ENCODE data around the gene SMIM36. TPM values are rescaled to one million over a fixed set of nuclear protein-coding genes. Genes with fewer than 3 reads are reported as not detected.

SMIM36 gene
- total RNA-seq (2021) (not detected in 3 replicates), Bru-seq, nascent RNA (percentile 36 among the genes with signal in this experiment)
- long read RNA-seq, experiment 1 = 0 reads
- long read RNA-seq, experiment 2 = 0 reads
- long read RNA-seq, experiment 3 = 0 reads

GRCh38 chr17:55510986-55511721 lies at the start of gene SMIM36:
Gene SMIM36 (minus strand): TSS chr17:55511452.
- no peak within 1 kb of the TSS for H3K4me3 Mint-ChIP-seq
- TF ChIP-seq NFATC4 (CRISPR knock-in tag; IDR thresholded peaks at IDR 0.05) (no peak), HMGA2 (CRISPR knock-in tag; IDR thresholded peaks at IDR 0.05) (no peak), MXD4 (CRISPR knock-in tag; IDR thresholded peaks at IDR 0.05; ENCODE audit: borderline replicate concordance) (no peak), ESRRA (CRISPR knock-in tag; IDR thresholded peaks at IDR 0.05; ENCODE audit: borderline replicate concordance) (no peak), GTF2I (CRISPR knock-in tag; conservative IDR thresholded peaks at IDR 0.05) (no peak), JUN (CRISPR knock-in tag; IDR thresholded peaks at IDR 0.05) (no peak), ZNF512 (CRISPR knock-in tag; IDR thresholded peaks at IDR 0.05; ENCODE audit: borderline replicate concordance) (no peak), GRHL2 (CRISPR knock-in tag; IDR thresholded peaks at IDR 0.05; ENCODE audit: insufficient replicate concordance, severe bottlenecking) (no peak), ATF1 (CRISPR knock-in tag; IDR thresholded peaks at IDR 0.05) (no peak), ATF6 (CRISPR knock-in tag; IDR thresholded peaks at IDR 0.05) (no peak), ZMAT4 (CRISPR knock-in tag; IDR thresholded peaks at IDR 0.05) (no peak), STAT6 (CRISPR knock-in tag; conservative IDR thresholded peaks at IDR 0.05; ENCODE audit: low read depth) (no peak)
- TF ChIP-seq, protein P1, sequence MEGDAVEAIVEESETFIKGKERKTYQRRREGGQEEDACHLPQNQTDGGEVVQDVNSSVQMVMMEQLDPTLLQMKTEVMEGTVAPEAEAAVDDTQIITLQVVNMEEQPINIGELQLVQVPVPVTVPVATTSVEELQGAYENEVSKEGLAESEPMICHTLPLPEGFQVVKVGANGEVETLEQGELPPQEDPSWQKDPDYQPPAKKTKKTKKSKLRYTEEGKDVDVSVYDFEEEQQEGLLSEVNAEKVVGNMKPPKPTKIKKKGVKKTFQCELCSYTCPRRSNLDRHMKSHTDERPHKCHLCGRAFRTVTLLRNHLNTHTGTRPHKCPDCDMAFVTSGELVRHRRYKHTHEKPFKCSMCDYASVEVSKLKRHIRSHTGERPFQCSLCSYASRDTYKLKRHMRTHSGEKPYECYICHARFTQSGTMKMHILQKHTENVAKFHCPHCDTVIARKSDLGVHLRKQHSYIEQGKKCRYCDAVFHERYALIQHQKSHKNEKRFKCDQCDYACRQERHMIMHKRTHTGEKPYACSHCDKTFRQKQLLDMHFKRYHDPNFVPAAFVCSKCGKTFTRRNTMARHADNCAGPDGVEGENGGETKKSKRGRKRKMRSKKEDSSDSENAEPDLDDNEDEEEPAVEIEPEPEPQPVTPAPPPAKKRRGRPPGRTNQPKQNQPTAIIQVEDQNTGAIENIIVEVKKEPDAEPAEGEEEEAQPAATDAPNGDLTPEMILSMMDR (IDR thresholded peaks at IDR 0.05) = no peak
- TF ChIP-seq, protein P2, sequence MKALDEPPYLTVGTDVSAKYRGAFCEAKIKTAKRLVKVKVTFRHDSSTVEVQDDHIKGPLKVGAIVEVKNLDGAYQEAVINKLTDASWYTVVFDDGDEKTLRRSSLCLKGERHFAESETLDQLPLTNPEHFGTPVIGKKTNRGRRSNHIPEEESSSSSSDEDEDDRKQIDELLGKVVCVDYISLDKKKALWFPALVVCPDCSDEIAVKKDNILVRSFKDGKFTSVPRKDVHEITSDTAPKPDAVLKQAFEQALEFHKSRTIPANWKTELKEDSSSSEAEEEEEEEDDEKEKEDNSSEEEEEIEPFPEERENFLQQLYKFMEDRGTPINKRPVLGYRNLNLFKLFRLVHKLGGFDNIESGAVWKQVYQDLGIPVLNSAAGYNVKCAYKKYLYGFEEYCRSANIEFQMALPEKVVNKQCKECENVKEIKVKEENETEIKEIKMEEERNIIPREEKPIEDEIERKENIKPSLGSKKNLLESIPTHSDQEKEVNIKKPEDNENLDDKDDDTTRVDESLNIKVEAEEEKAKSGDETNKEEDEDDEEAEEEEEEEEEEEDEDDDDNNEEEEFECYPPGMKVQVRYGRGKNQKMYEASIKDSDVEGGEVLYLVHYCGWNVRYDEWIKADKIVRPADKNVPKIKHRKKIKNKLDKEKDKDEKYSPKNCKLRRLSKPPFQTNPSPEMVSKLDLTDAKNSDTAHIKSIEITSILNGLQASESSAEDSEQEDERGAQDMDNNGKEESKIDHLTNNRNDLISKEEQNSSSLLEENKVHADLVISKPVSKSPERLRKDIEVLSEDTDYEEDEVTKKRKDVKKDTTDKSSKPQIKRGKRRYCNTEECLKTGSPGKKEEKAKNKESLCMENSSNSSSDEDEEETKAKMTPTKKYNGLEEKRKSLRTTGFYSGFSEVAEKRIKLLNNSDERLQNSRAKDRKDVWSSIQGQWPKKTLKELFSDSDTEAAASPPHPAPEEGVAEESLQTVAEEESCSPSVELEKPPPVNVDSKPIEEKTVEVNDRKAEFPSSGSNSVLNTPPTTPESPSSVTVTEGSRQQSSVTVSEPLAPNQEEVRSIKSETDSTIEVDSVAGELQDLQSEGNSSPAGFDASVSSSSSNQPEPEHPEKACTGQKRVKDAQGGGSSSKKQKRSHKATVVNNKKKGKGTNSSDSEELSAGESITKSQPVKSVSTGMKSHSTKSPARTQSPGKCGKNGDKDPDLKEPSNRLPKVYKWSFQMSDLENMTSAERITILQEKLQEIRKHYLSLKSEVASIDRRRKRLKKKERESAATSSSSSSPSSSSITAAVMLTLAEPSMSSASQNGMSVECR (CRISPR knock-in tag; IDR thresholded peaks at IDR 0.05; ENCODE audit: borderline replicate concordance) = no peak
- TF ChIP-seq, protein P3, sequence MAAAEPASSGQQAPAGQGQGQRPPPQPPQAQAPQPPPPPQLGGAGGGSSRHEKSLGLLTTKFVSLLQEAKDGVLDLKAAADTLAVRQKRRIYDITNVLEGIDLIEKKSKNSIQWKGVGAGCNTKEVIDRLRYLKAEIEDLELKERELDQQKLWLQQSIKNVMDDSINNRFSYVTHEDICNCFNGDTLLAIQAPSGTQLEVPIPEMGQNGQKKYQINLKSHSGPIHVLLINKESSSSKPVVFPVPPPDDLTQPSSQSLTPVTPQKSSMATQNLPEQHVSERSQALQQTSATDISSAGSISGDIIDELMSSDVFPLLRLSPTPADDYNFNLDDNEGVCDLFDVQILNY (CRISPR knock-in tag; IDR thresholded peaks at IDR 0.05) = no peak
- TF ChIP-seq, protein P4, sequence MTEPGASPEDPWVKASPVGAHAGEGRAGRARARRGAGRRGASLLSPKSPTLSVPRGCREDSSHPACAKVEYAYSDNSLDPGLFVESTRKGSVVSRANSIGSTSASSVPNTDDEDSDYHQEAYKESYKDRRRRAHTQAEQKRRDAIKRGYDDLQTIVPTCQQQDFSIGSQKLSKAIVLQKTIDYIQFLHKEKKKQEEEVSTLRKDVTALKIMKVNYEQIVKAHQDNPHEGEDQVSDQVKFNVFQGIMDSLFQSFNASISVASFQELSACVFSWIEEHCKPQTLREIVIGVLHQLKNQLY (CRISPR knock-in tag; IDR thresholded peaks at IDR 0.05) = no peak
- H3K36me3 Mint-ChIP-seq = no peaks in the 10 kb centered on the region
- CTCF ChIA-PET = interaction anchor here (1.0 kb wide), 1 partner anchor 15 kb away, joined by 3 read pairs; no protein-coding TSS in a partner anchor
- DNase-seq (ENCODE audit: low spot score) = no peak
- ATAC-seq = no peak
- no peak within 1 kb of the TSS for H3K27ac Mint-ChIP-seq
- peaks cover 16% of the 10 kb centered on the region for H3K4me1 Mint-ChIP-seq
- no peaks in the 10 kb centered on the region for H3K27me3 Mint-ChIP-seq (ENCODE audit: low read depth)
- POLR2A ChIA-PET = no interaction called here
- H3K9me3 Mint-ChIP-seq = peaks cover 4% of the 10 kb centered on the region
